SK-N-SH (cell line): Measurements from ENCODE around the gene GPR68. TPM values are rescaled to one million over a fixed set of nuclear protein-coding genes. Genes with fewer than 3 reads are reported as not detected.
A peak's percentile ranks its signal among the peaks of the same experiment; 100 is the strongest.

ENCODE experiments used
- CTCF ChIA-PET: fragments of 300-600, 350-600 bp; formaldehyde crosslinking; extraction: SDS; loops from one replicate; lab custom pipeline; 2021; lab: Yijun Ruan, JAX
- POLR2A ChIA-PET: fragments of 350-600 bp; sonication (Branson Sonifier 250); formaldehyde crosslinking; extraction: SDS; loops from one replicate; lab custom pipeline; 2020; ENCODE audit warnings: antibody characterized with exemption, inconsistent platforms; lab: Yijun Ruan, JAX
- DNase-seq: peaks from one replicate; pipeline ENCODE4 v3.0.0; 2012
- H2AFZ ChIP-seq: fragments of 200-600 bp; sonication (generic); 2 replicates; pipeline ENCODE4 v1.8.1; 2016; ENCODE audit warnings: antibody characterized with exemption, mild to moderate bottlenecking, low read depth
- H3F3A ChIP-seq: fragments of 200-600 bp; sonication (generic); replicated peaks from 2 replicates; pipeline ENCODE3; 2016; ENCODE audit warnings: antibody characterized with exemption, mild to moderate bottlenecking; ENCODE audit not compliant: insufficient read depth
- H3K27ac ChIP-seq, 2 experiments: fragments of 200-500 bp in 1 of 2; fragments of 200-600 bp in 1 of 2; sonication (Bioruptor generic) in 1 of 2; sonication (generic), shearing (Covaris generic) in 1 of 2; 2 replicates each; pipeline versions ENCODE4 v1.5.1 to v1.6.1; 2014 to 2016; ENCODE audit warnings: low read depth in 2 of 2, inconsistent platforms in 1 of 2, low read length in 1 of 2, mild to moderate bottlenecking in 1 of 2, mixed read lengths in 1 of 2
- H3K27me3 ChIP-seq: fragments of 200-600 bp; sonication (generic), shearing (Covaris generic); 2 replicates; pipeline ENCODE4 v1.6.1; 2016; ENCODE audit warnings: mixed run types; ENCODE audit not compliant: insufficient read depth
- H3K36me3 ChIP-seq, 2 experiments: fragments of 200-500 bp in 1 of 2; fragments of 200-600 bp in 1 of 2; sonication (Bioruptor generic) in 1 of 2; sonication (generic) in 1 of 2; replicated peaks in 1 of 2; 2 replicates each; pipeline versions ENCODE3 to v1.5.1; 2014 to 2016; ENCODE audit warnings: low read length in 1 of 2, mild to moderate bottlenecking in 1 of 2; ENCODE audit not compliant: insufficient read depth in 2 of 2, control insufficient read depth in 1 of 2
- H3K4me1 ChIP-seq, 2 experiments: fragments of 200-500 bp in 1 of 2; fragments of 200-600 bp in 1 of 2; sonication (Bioruptor generic) in 1 of 2; sonication (generic), shearing (Covaris generic) in 1 of 2; 2 replicates each; pipeline versions ENCODE4 v1.5.1 to v1.6.1; 2014 to 2016; ENCODE audit warnings: low read depth in 1 of 2, low read length in 1 of 2, mixed run types in 1 of 2; ENCODE audit not compliant: insufficient read depth in 2 of 2, control insufficient read depth in 1 of 2
- H3K4me2 ChIP-seq: fragments of 200-600 bp; sonication (generic), shearing (Covaris generic); 2 replicates; pipeline ENCODE4 v1.6.1; 2017; ENCODE audit warnings: mixed run types
- H3K4me3 ChIP-seq, 2 experiments: fragments of 200-500 bp in 1 of 2; fragments of 200-600 bp in 1 of 2; sonication (Bioruptor generic) in 1 of 2; sonication (generic), shearing (Covaris generic) in 1 of 2; 2 replicates each; pipeline versions ENCODE4 v1.5.1 to v1.8.1; 2014 to 2016; ENCODE audit warnings: low read depth in 2 of 2, inconsistent platforms in 1 of 2, low read length in 1 of 2, mild to moderate bottlenecking in 1 of 2, mixed read lengths in 1 of 2, moderate library complexity in 1 of 2
- H3K79me2 ChIP-seq: fragments of 200-600 bp; sonication (generic); 2 replicates; pipeline ENCODE4 v1.8.1; 2017; ENCODE audit warnings: mild to moderate bottlenecking; ENCODE audit not compliant: insufficient read depth
- H3K9ac ChIP-seq: fragments of 200-600 bp; sonication (generic); 2 replicates; pipeline ENCODE4 v1.6.1; 2017; ENCODE audit warnings: mixed run types
- H3K9me2 ChIP-seq: fragments of 200-600 bp; sonication (generic); 2 replicates; pipeline ENCODE4 v1.6.1; 2017; ENCODE audit warnings: mixed run types
- H3K9me3 ChIP-seq: fragments of 200-600 bp; sonication (generic); 2 replicates; pipeline ENCODE4 v1.6.1; 2017; ENCODE audit warnings: mixed run types, mild to moderate bottlenecking, moderate library complexity
- H4K20me1 ChIP-seq: fragments of 200-600 bp; sonication (generic); 2 replicates; pipeline ENCODE4 v1.6.1; 2017; ENCODE audit warnings: mild to moderate bottlenecking, mixed run types; ENCODE audit not compliant: insufficient read depth
- ELF1 ChIP-seq: IDR thresholded peaks from 2 replicates; pipeline ENCODE4 v1.4.0; 2012
- EP300 ChIP-seq, 2 experiments: IDR thresholded peaks; 2 replicates each; pipeline versions ENCODE4 v1.4.0 to v1.6.1; 2012; ENCODE audit warnings: borderline replicate concordance in 1 of 2, low read depth in 1 of 2, low read length in 1 of 2
- EZH2phosphoT487 ChIP-seq: fragments of 200-600 bp; sonication (generic); IDR thresholded peaks from 2 replicates; pipeline ENCODE4 v1.6.1; 2017; ENCODE audit warnings: low read depth, mixed run types, mild to moderate bottlenecking, antibody characterized with exemption, moderate library complexity, borderline replicate concordance
- GATA2 ChIP-seq: sonication (generic); formaldehyde crosslinking; IDR thresholded peaks from 2 replicates; pipeline ENCODE4 v1.5.0; 2020; ENCODE audit warnings: mild to moderate bottlenecking, missing genetic modification reagents
- JUND ChIP-seq: IDR thresholded peaks from 2 replicates; pipeline ENCODE4 v1.4.0; 2012
- MAX ChIP-seq: IDR thresholded peaks from 2 replicates; pipeline ENCODE4 v1.4.0; 2012; ENCODE audit warnings: low read depth
- MXI1 ChIP-seq: IDR thresholded peaks from 2 replicates; pipeline ENCODE4 v1.6.1; 2012; ENCODE audit warnings: mild to moderate bottlenecking, low read depth, low read length, improper control_type of control experiment
- NRF1 ChIP-seq: IDR thresholded peaks from 2 replicates; pipeline ENCODE4 v1.6.1; 2012; ENCODE audit warnings: low read depth, mild to moderate bottlenecking, low read length
- PBX3 ChIP-seq: IDR thresholded peaks from 2 replicates; pipeline ENCODE4; 2012
- POLR2AphosphoS5 ChIP-seq: IDR thresholded peaks from 2 replicates; pipeline ENCODE4 v1.6.1; 2012; ENCODE audit warnings: low read depth, low read length
- RCOR1 ChIP-seq: fragments of 150-350 bp; IDR thresholded peaks from 2 replicates; pipeline ENCODE4 v1.6.1; 2017; ENCODE audit warnings: antibody characterized with exemption, low read length
- TAF1 ChIP-seq: IDR thresholded peaks from 2 replicates; pipeline ENCODE4 v1.6.1; 2012; ENCODE audit warnings: low read depth, mild to moderate bottlenecking, low read length, moderate library complexity, borderline replicate concordance
- TCF12 ChIP-seq: IDR thresholded peaks from 2 replicates; pipeline ENCODE4 v1.4.0; 2012
- TEAD4 ChIP-seq: IDR thresholded peaks from 2 replicates; pipeline ENCODE4 v1.4.0; 2012; ENCODE audit warnings: mild to moderate bottlenecking, borderline replicate concordance; ENCODE audit not compliant: insufficient read depth
- USF1 ChIP-seq: IDR thresholded peaks from 2 replicates; pipeline ENCODE4 v1.4.0; 2012; ENCODE audit warnings: low read depth, borderline replicate concordance
- WGBS: methylation state at CpG from one replicate; pipeline ENCODE4 v1.1.6; 2017; ENCODE audit warnings: low lambda C conversion rate; 5-methylcytosine and 5-hydroxymethylcytosine counted together
- polyA plus RNA-seq, 3 experiments: library from polyadenylated mRNA; depleted of rRNA; stranded (reverse); fragments of >200 nt; gene quantifications; 2 replicates each; pipeline ENCODE4 v1.2.3, GENCODE V29; 2012
- TF ChIP-seq, protein P1 (sequence below): fragments of 200-600 bp; sonication (generic); IDR thresholded peaks from 2 replicates; pipeline ENCODE4 v1.6.1; 2017; ENCODE audit warnings: antibody characterized with exemption, mild to moderate bottlenecking, moderate library complexity
- TF ChIP-seq, protein P2 (sequence below): fragments of 150-350 bp; IDR thresholded peaks from 2 replicates; pipeline ENCODE4 v1.6.1; 2016; ENCODE audit warnings: mild to moderate bottlenecking, low read depth, low read length

The GPR68 gene
- polyA plus RNA-seq, 1 of the 3 experiments (the other 2 are of a cell fraction), result 0.18 TPM

GRCh38 chr14:91245029-91245428, 525 bp upstream of the GPR68 start:
- H3F3A ChIP-seq, result no peaks in the 10 kb centered on the region
- no peaks in the 10 kb centered on the region for H3K79me2 ChIP-seq
- CTCF ChIA-PET, result interaction anchor here (0.6 to 3.2 kb wide), 6 partner anchors 10 to 75 kb away, joined by 3 to 21 read pairs (median 9); no protein-coding TSS in a partner anchor
- no peak for TF ChIP-seq PBX3
- no peak for TF ChIP-seq EZH2phosphoT487
- no peak for TF ChIP-seq USF1
- no peak for TF ChIP-seq TEAD4
- TF ChIP-seq, protein P1, sequence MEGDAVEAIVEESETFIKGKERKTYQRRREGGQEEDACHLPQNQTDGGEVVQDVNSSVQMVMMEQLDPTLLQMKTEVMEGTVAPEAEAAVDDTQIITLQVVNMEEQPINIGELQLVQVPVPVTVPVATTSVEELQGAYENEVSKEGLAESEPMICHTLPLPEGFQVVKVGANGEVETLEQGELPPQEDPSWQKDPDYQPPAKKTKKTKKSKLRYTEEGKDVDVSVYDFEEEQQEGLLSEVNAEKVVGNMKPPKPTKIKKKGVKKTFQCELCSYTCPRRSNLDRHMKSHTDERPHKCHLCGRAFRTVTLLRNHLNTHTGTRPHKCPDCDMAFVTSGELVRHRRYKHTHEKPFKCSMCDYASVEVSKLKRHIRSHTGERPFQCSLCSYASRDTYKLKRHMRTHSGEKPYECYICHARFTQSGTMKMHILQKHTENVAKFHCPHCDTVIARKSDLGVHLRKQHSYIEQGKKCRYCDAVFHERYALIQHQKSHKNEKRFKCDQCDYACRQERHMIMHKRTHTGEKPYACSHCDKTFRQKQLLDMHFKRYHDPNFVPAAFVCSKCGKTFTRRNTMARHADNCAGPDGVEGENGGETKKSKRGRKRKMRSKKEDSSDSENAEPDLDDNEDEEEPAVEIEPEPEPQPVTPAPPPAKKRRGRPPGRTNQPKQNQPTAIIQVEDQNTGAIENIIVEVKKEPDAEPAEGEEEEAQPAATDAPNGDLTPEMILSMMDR, result no peak
- TF ChIP-seq NRF1, result no peak
- TF ChIP-seq GATA2 (CRISPR knock-in tag), result no peak
- no peak for TF ChIP-seq RCOR1
- TF ChIP-seq TCF12, result no peak
- no peaks in the 10 kb centered on the region for H4K20me1 ChIP-seq
- no peak overlapping the region for H2AFZ ChIP-seq
- H3K9me2 ChIP-seq, result no peaks in the 10 kb centered on the region
- H3K4me3 ChIP-seq, result no peak overlapping the region
- DNase-seq, result no peak
- peak overlapping the region in 1 of 2 experiments; percentile 83; a peak in 2 of 4 replicates for H3K27ac ChIP-seq
- 72% methylated on average over 8 of the region's 9 CpGs for WGBS
- no peaks in the 10 kb centered on the region for H3K9me3 ChIP-seq
- H3K9ac ChIP-seq, result no peak overlapping the region
- POLR2A ChIA-PET, result no interaction called here
- H3K27me3 ChIP-seq, result no peaks in the 10 kb centered on the region
- peaks cover 7 to 53% of the 10 kb centered on the region in 2 experiments; a peak in 2 of 4 replicates for H3K4me1 ChIP-seq
- H3K4me2 ChIP-seq, result no peak overlapping the region
- no peaks in the 10 kb centered on the region for H3K36me3 ChIP-seq

- no peaks in the 10 kb centered on the region for H3F3A ChIP-seq
- no peaks in the 10 kb centered on the region for H3K79me2 ChIP-seq
- no peaks in the 10 kb centered on the region for H3K9me2 ChIP-seq
- CTCF ChIA-PET, result interaction anchor here (1.0 to 3.2 kb wide), 7 partner anchors 8 to 70 kb away, joined by 3 to 21 read pairs (median 7); no protein-coding TSS in a partner anchor
- peak overlapping the region; percentile 41; the same call in 1 of the 2 replicates for H3K4me2 ChIP-seq
- no peak for DNase-seq
- peak overlapping the region in 1 of 2 experiments; percentile 1; a peak in 1 of 4 replicates for H3K27ac ChIP-seq
- H4K20me1 ChIP-seq, result no peaks in the 10 kb centered on the region
- POLR2A ChIA-PET, result interaction anchor here (1.3 kb wide), 1 partner anchor 41 kb away, joined by 3 read pairs; no protein-coding TSS in a partner anchor
- no peaks in the 10 kb centered on the region for H3K36me3 ChIP-seq
- H3K4me1 ChIP-seq, result peaks cover 7 to 39% of the 10 kb centered on the region in 2 experiments; a peak in 2 of 4 replicates
- H3K4me3 ChIP-seq, result no peak overlapping the region
- H3K9ac ChIP-seq, result no peak overlapping the region
- H3K9me3 ChIP-seq, result no peaks in the 10 kb centered on the region
- H2AFZ ChIP-seq, result no peak overlapping the region
- 86% methylated on average over 6 of the region's 6 CpGs for WGBS
- H3K27me3 ChIP-seq, result no peaks in the 10 kb centered on the region
- TF ChIP-seq PBX3 (no peak), POLR2AphosphoS5 (no peak), JUND (no peak), TAF1 (no peak), ELF1 (no peak), USF1 (no peak), MXI1 (no peak), EP300 (IDR thresholded peaks at IDR 0.05; ENCODE audit: borderline replicate concordance in 1 of 2, low read depth in 1 of 2, low read length in 1 of 2) (no peak), MAX (no peak)
- TF ChIP-seq, protein P1, result no peak
- TF ChIP-seq, protein P2, sequence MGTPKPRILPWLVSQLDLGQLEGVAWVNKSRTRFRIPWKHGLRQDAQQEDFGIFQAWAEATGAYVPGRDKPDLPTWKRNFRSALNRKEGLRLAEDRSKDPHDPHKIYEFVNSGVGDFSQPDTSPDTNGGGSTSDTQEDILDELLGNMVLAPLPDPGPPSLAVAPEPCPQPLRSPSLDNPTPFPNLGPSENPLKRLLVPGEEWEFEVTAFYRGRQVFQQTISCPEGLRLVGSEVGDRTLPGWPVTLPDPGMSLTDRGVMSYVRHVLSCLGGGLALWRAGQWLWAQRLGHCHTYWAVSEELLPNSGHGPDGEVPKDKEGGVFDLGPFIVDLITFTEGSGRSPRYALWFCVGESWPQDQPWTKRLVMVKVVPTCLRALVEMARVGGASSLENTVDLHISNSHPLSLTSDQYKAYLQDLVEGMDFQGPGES, result no peak
Observed at GRCh38 chr14:91243074-91243471, 1.4 kb downstream of the GPR68 start.
